K562 (cell line): ENCODE results near the gene FANCC. TPM values are rescaled to one million over a fixed set of nuclear protein-coding genes. Genes with fewer than 3 reads are reported as not detected.

ENCODE experiments used
- ATF6 ChIP-seq: sonication (generic); formaldehyde crosslinking; IDR thresholded peaks from 2 replicates; pipeline ENCODE4 v1.4.0; 2020; ENCODE audit warnings: mild to moderate bottlenecking, missing genetic modification reagents
- CEBPG ChIP-seq, 3 experiments: fragments of 200-800 bp in 1 of 3; sonication (Bioruptor generic) in 1 of 3; sonication (generic) in 1 of 3; formaldehyde crosslinking in 1 of 3; IDR thresholded peaks in 2 of 3; conservative IDR thresholded peaks in 1 of 3; 2 replicates each; pipeline versions ENCODE4 v1.6.1 to v1.8.0; 2016 to 2022; ENCODE audit warnings: missing compliant biosample characterization in 2 of 3, missing genetic modification characterization in 2 of 3, mild to moderate bottlenecking in 1 of 3, missing genetic modification reagents in 1 of 3
- CTCF ChIP-seq, 3 experiments: IDR thresholded peaks in 2 of 3; conservative IDR thresholded peaks in 1 of 3; 2 replicates each; pipeline ENCODE4 v1.5.1; 2011 to 2012; ENCODE audit warnings: low read length in 3 of 3, mild to moderate bottlenecking in 3 of 3, control low read depth in 2 of 3, improper control_type of control experiment in 1 of 3, inconsistent platforms in 1 of 3, low read depth in 1 of 3, mixed read lengths in 1 of 3, moderate library complexity in 1 of 3; ENCODE audit not compliant: insufficient read depth in 2 of 3
- DPF2 ChIP-seq: fragments of 450-650 bp; IDR thresholded peaks from 2 replicates; pipeline ENCODE4 v1.6.1; 2016
- FOXP1 ChIP-seq: sonication (generic); formaldehyde crosslinking; IDR thresholded peaks from 2 replicates; pipeline ENCODE4 v1.8.0; 2022; ENCODE audit warnings: mild to moderate bottlenecking, missing genetic modification reagents
- GABPB1 ChIP-seq: sonication (generic); formaldehyde crosslinking; IDR thresholded peaks from 2 replicates; pipeline ENCODE4 v1.8.0; 2022; ENCODE audit warnings: mild to moderate bottlenecking, missing genetic modification reagents
- HES1 ChIP-seq: fragments of 450-650 bp; IDR thresholded peaks from 2 replicates; pipeline ENCODE4 v1.6.1; 2016; ENCODE audit warnings: low read depth, mild to moderate bottlenecking, moderate library complexity
- L3MBTL2 ChIP-seq: fragments of 450-650 bp; IDR thresholded peaks from 2 replicates; pipeline ENCODE4 v1.6.1; 2016; ENCODE audit warnings: mild to moderate bottlenecking, moderate library complexity
- MLX ChIP-seq, 2 experiments: fragments of 450-650 bp in 1 of 2; sonication (generic) in 1 of 2; formaldehyde crosslinking; conservative IDR thresholded peaks; 2 replicates each; pipeline versions ENCODE4 v1.4.0 to v1.8.1; 2020 to 2022; ENCODE audit warnings: mild to moderate bottlenecking in 1 of 2, missing genetic modification reagents in 1 of 2
- PHB2 ChIP-seq: fragments of 450-650 bp; IDR thresholded peaks from 2 replicates; pipeline ENCODE4 v1.6.1; 2017; ENCODE audit warnings: low read depth
- PRMT5 ChIP-seq: sonication (generic); formaldehyde crosslinking; IDR thresholded peaks from 2 replicates; pipeline ENCODE4 v1.5.0; 2020; ENCODE audit warnings: missing genetic modification reagents
- TBL1XR1 ChIP-seq, 2 experiments: IDR thresholded peaks; 2 replicates each; pipeline ENCODE4 v1.6.1; 2012; ENCODE audit warnings: improper control_type of control experiment in 2 of 2, low read length in 2 of 2, mild to moderate bottlenecking in 1 of 2
- TBP ChIP-seq: optimal IDR thresholded peaks from 2 replicates; pipeline ENCODE3; 2011; ENCODE audit warnings: low read depth, low read length, improper control_type of control experiment
- THRB ChIP-seq: fragments of 450-650 bp; formaldehyde crosslinking; conservative IDR thresholded peaks from 2 replicates; pipeline ENCODE4 v1.4.0; 2022; ENCODE audit warnings: mild to moderate bottlenecking, missing genetic modification characterization
- ZNF224 ChIP-seq: sonication (generic); formaldehyde crosslinking; IDR thresholded peaks from 2 replicates; pipeline ENCODE4 v1.8.0; 2022; ENCODE audit warnings: mild to moderate bottlenecking, missing genetic modification reagents
- ZNF253 ChIP-seq: fragments of 250-450 bp; sonication (Bioruptor Pico); conservative IDR thresholded peaks from 2 replicates; pipeline ENCODE4 v1.6.1; 2021; ENCODE audit warnings: mild to moderate bottlenecking
- ZNF274 ChIP-seq: IDR thresholded peaks from 2 replicates; pipeline ENCODE4 v1.6.1; 2011; ENCODE audit warnings: low read depth, mild to moderate bottlenecking, low read length, moderate library complexity, borderline replicate concordance
- ZNF280A ChIP-seq: fragments of 450-650 bp; IDR thresholded peaks from 2 replicates; pipeline ENCODE4 v1.6.1; 2018; ENCODE audit warnings: mild to moderate bottlenecking, low read depth; ENCODE audit not compliant: partially characterized antibody
- polyA plus RNA-seq, 8 experiments: library from polyadenylated mRNA; depleted of rRNA in 4 of 8; stranded (reverse) in 5 of 8; unstranded in 3 of 8; fragments of >200 nt; fragmentation: Nextera tagmentation in 2 of 8; fragmentation: Illumina TruSeq in 1 of 8; extraction: Ambion mirVana in 2 of 8; extraction: Trizol in 1 of 8; gene quantifications; 2 replicates each; pipeline versions ENCODE4 v1.2.1 to v1.2.3, GENCODE V29; 2011 to 2014; ENCODE audit warnings: inconsistent platforms in 1 of 8, missing spikeins in 1 of 8
- total RNA-seq, 7 experiments: library from RNA; depleted of rRNA in 6 of 7; stranded (reverse); fragments of >200 nt in 6 of 7; fragmentation: Illumina TruSeq in 2 of 7; extraction: Trizol in 2 of 7; gene quantifications; 2 replicates each; pipeline versions ENCODE4 v1.2.1 to v1.2.3, GENCODE V29; 2011 to 2021; ENCODE audit warnings: low replicate concordance in 1 of 7

Gene FANCC
- total and polyA plus RNA-seq, 9 of the 15 experiments (the other 6 are each of a cell fraction or from before 2014, with no cell fraction given), result 4.6 to 18.4 (median 14.2) TPM

GRCh38 chr9:95317119-95317892 lies at the start of gene FANCC (continued):
- TF ChIP-seq ZNF280A (no peak), TBP (peak; percentile 22), ZNF253 (CRISPR knock-in tag) (no peak), HES1 (no peak), TBL1XR1 (IDR thresholded peaks at IDR 0.05; ENCODE audit: low read length in 2 of 2) (0 out of 4 replicates have a peak, but pooled peaks of 1 of the 2 experiments have one; percentile 28), CEBPG (CRISPR knock-in tag; IDR thresholded peaks at IDR 0.05) (no peak), CEBPG (tag; conservative IDR thresholded peaks at IDR 0.05 in 1 of 2, IDR thresholded peaks at IDR 0.05 in 1 of 2) (no peak), DPF2 (no peak), FOXP1 (CRISPR knock-in tag) (0 out of 2 replicates have a peak, but pooled peaks have one; percentile 53), GABPB1 (CRISPR knock-in tag) (peak; percentile 23; the same call in 1 of the 2 replicates), THRB (CRISPR knock-in tag) (0 out of 2 replicates have a peak, but pooled peaks have one; percentile 42), L3MBTL2 (peak; percentile 92), MLX (CRISPR knock-in tag; conservative IDR thresholded peaks at IDR 0.05) (no peak), PRMT5 (CRISPR knock-in tag) (no peak), ATF6 (CRISPR knock-in tag) (peak; percentile 96), ZNF224 (CRISPR knock-in tag) (no peak), CTCF (IDR thresholded peaks at IDR 0.05 in 2 of 3, conservative IDR thresholded peaks at IDR 0.05 in 1 of 3; ENCODE audit: insufficient read depth in 2 of 3, low read depth in 1 of 3, low read length in 3 of 3) (no peak), PHB2 (no peak), ZNF274 (no peak)
